GM03348 (cell line): ENCODE data around the gene CAV2.
A peak's percentile ranks its signal among the peaks of the same experiment; 100 is the strongest.

Source experiments
- DNase-seq: peaks from one replicate; pipeline ENCODE4 v3.0.0; 2012; ENCODE audit warnings: low spot score

The CAV2 gene

DNA sequence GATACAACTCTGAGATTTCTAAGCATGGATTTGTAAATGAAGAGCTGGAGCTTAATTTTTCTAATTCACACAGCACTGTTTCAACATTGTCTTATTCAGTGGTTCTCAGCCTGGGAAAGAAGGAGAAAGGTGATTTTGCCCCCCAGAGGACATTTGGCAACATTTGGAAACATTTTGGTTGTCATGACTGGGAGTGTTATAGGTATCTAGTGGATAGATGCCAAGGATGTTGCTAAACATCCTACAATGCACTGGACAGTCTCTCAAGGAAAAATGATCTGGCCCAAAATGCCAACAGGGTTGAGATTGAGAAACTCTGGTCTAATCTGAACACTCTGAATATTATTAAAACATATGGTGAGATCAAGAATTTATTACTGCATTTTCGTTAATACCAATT lies 3.8 kb upstream of the CAV2 start:
- DNase-seq, result no peak

DNA sequence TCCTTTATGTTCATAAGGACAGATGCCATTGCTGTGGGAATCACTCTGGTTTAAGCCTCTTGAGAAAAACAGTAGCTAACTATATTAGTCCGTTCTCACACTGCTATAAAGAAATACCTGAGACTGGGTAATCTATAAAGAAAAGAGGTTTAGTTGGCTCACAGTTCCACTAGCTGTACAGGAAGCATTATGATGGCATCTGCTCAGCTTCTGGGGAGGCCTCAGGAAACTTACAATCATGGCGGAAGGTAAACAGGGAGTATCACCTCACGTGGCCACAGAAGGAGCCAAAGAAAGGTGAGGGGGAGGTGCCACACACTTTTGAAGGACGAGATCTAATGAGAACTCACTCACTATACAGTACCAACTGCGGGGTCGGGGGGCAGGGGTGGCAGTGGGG lies 2.9 kb upstream of the CAV2 start:
- DNase-seq, result no peak

DNA sequence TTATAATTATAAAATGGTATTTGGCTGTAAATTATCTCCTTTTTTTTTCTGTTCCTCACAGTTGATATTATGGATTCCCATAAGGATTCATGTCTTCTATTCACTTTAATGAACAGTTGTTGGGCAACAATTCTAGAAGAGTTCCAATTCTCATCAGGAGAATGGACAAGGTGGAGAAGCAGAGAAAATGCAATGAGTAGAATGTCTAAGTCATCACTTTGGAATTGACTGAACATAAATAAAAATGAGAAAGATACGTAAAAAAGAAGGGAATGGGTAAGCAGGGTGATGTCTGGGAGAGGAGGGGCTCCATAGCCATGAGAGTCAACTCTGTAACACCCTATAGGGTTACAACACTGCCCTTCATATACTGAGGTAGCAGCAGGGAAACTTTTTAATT lies 1.8 kb upstream of the CAV2 start:
- no peak for DNase-seq

GRCh38 chr7:116500078-116500853 lies 728 bp downstream of the CAV2 start:
- peak; percentile 43 for DNase-seq

GRCh38 chr7:116501425-116502167 lies 2.1 kb downstream of the CAV2 start:
- no peak for DNase-seq

GRCh38 chr7:116502201-116503096 lies 2.9 kb downstream of the CAV2 start:
- no peak for DNase-seq

GRCh38 chr7:116503835-116504234 lies 4.3 kb downstream of the CAV2 start:
- DNase-seq, result no peak

- DNase-seq, result no peak
These were observed 5.7 kb downstream of the CAV2 start for GRCh38 chr7:116505278-116505677.

GRCh38 chr7:116505823-116506222 lies 6.3 kb downstream of the CAV2 start:
- no peak for DNase-seq

GRCh38 chr7:116509982-116510579 lies 10.5 kb downstream of the CAV2 start:
- no peak for DNase-seq

GRCh38 chr7:116510795-116511194 lies 11.3 kb downstream of the CAV2 start:
- no peak for DNase-seq

- DNase-seq, result no peak
These were observed 12.3 kb downstream of the CAV2 start for GRCh38 chr7:116511552-116512519.

DNA sequence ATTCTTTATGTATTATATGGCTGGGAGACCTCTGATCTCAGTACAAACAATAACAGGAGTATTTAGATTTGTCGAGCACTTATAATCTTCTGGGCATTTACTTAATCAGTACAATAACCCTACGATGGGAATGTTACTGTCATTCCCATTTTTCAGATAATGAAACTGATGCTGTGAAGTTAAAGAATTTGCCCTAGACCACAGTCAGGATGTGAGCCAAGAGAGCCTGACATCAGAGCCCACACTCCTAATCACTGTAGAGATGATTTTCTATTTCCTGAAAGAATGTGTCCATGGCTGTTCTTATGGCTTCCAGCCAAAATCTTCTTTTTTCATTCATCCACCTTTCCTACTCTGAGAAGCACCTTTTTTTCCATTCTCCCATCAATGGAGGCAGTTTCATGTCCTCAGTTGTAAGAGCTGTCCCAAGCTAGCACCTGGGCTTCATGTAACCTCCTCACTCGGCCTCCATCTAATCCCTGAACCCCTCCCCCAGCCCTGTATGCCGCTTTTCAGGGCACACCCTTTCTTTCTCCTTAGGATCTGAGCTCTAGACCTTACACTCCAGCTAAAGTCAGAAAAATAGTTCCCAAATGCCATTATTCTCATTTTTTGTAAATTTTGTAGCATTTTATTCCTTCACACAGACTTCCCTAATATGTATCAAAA lies 13.1 kb downstream of the CAV2 start:
- DNase-seq, result no peak

DNA sequence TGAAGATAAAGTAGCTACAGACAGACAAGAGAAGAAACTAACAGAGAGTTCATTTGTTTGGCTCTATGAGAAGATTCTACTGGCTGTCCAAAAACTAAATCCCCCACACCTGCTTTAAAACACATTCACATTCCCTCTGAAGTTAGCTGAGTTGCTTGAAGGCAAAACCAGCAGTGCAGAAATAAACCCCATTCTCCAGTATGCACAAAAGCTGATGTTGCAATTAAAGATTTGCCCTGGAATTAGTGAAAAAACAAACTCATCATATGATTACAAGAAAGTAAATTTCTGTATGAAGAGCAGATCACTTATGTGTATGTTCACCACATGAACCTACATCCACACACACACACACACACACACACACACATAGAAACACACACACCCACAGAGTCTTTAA lies 16.0 kb downstream of the CAV2 start:
- DNase-seq, result no peak

- no peak for DNase-seq
These were observed 16.8 kb downstream of the CAV2 start for GRCh38 chr7:116516324-116516723.

DNA sequence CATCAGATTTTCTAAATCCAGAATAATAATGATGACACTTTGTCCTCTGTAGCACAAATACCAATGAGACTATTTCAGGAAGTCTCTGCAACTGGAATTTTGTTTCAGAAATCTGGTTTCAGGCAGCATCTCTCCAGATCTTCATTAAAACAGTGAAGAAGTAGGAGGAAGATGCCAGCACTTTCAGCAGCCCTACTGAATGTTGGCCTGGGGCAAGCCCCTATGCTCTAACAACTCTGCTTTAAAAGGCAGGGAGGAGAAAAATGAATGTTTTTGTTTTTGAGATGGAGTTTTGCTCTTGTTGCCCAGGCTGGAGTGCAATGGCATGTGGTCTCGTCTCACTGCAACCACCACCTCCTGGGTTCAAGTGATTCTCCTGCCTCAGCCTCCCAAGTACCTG lies 18.1 kb downstream of the CAV2 start:
- DNase-seq, result no peak

DNA sequence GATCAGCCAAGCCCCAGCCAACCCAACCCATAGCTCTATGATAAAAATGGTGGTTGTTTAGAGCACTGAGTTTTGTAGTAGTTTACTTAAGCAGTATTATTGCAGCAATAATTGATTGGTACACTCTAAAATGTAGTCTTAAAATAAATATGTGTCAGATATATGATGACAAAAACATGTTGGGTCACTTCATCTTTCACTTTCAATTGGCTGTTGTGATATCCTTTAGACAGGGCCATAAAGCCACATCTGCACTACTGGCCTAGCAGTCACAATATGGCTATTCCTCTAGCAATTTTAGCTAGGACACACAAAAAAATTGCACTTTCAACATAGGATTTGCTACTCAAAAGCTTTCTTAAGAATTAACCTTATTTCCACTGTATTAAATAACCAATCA lies 19.4 kb downstream of the CAV2 start:
- no peak for DNase-seq

DNA sequence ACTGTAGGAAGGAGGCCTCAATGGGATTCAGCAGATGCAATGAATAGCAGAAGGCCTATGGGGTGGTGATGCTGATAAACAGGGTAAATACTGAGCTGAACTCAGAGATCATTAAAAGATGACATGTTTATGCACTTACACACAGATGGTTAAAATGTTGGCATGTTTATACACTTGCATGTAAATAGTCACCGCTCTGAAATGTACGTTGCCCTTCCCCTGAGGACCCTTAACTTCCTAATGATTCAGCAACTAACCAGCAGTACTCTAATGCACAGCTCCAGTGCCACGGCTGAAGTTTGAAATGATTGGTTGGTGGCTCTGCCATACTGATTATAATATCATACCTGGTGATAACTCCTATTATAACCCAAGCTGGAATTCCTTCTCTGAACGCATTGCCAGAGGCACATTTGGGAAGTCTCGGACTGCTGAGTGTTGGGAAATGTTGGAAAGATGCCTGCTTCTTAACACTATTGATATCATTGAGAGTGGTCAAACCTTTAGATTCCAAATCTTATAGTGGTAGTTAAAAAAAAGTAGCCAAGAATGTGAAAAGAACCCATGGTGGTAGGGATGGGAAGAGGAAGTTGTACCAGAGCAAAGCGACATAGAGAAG lies 21.6 kb downstream of the CAV2 start:
- no peak for DNase-seq

DNA sequence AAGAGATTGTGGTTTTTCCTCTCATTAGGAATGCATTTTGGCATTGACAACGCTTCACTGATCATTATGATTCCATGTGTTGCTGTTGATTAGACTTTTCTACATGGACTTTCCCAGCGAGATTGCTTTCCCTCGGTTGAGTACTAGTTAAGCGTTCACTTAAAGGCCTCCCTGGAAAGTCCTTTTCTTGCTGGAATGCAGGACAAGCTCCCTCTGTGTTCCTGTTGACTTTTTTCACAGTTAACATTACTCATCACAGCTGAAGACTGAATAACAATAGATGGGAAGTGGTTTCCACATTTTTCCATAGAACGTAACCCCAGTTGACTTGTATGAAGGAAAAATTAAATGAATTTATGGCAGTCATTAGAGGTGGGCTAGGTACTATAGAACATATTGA lies 22.7 kb downstream of the CAV2 start:
- DNase-seq, result peak; percentile 54

GRCh38 chr7:116524221-116524608 lies 24.7 kb downstream of the CAV2 start:
- DNase-seq, result no peak
